HUES64 (cell line): Measurements from ENCODE around the gene CYREN.

Experiments
- H3K27ac ChIP-seq: 2 replicates; pipeline ENCODE4 v1.7.0; 2013; ENCODE audit warnings: low read depth, low read length, inconsistent platforms
- H3K27me3 ChIP-seq: 2 replicates; pipeline ENCODE4 v1.6.1; 2013; ENCODE audit warnings: mild to moderate bottlenecking, low read length; ENCODE audit not compliant: insufficient read depth
- H3K36me3 ChIP-seq: 2 replicates; pipeline ENCODE4 v1.6.1; 2013; ENCODE audit warnings: mild to moderate bottlenecking, low read length; ENCODE audit not compliant: insufficient read depth
- H3K4me1 ChIP-seq: 2 replicates; pipeline ENCODE4 v1.6.1; 2013; ENCODE audit warnings: mild to moderate bottlenecking, low read length, moderate library complexity; ENCODE audit not compliant: insufficient read depth
- H3K4me3 ChIP-seq: 2 replicates; pipeline ENCODE4 v1.5.1; 2013; ENCODE audit warnings: mild to moderate bottlenecking, low read length, moderate library complexity
- H3K9ac ChIP-seq: 2 replicates; pipeline ENCODE4 v1.6.1; 2013; ENCODE audit warnings: mild to moderate bottlenecking, low read depth, low read length
- H3K9me3 ChIP-seq: 2 replicates; pipeline ENCODE4 v1.6.1; 2013; ENCODE audit warnings: low read depth, low read length; ENCODE audit not compliant: insufficient read depth
- WGBS: fragments of 150-250, 120-280 bp; methylation state at CpG from one replicate; pipeline ENCODE4 v1.1.7; 2013; ENCODE audit warnings: missing lambda C conversion rate; 5-methylcytosine and 5-hydroxymethylcytosine counted together

The CYREN gene

DNA sequence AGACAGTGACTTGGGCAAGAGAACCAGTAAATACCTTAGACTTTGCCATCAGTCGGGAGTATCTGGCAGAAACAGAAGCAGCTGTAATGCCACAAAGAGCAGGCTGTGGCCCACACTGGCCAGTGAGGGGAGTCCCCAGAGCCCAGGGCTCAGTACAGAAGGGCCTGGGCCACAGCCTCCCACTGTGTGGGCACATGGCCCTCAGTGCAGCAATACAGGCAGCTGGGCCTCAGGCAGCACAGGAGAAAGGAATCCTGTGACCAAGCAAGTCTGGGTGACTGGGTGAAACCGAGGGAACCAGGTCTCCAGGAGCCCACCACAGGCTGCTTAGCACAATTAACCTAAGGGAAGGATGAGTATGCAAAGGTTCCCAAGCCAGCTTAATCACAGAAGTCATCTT is 26.8 kb upstream of the CYREN start:
- H3K4me3 ChIP-seq, result no peak overlapping the region
- H3K9me3 ChIP-seq, result no peaks in the 10 kb centered on the region
- H3K36me3 ChIP-seq, result peaks cover 17% of the 10 kb centered on the region; the same call in 1 of the 2 replicates
- H3K27ac ChIP-seq, result no peak overlapping the region
- H3K4me1 ChIP-seq, result peaks cover 12% of the 10 kb centered on the region; the same call in 1 of the 2 replicates
- H3K9ac ChIP-seq, result no peak overlapping the region
- no peaks in the 10 kb centered on the region for H3K27me3 ChIP-seq
- WGBS, result 97% methylated on average over 2 of the region's 2 CpGs

DNA sequence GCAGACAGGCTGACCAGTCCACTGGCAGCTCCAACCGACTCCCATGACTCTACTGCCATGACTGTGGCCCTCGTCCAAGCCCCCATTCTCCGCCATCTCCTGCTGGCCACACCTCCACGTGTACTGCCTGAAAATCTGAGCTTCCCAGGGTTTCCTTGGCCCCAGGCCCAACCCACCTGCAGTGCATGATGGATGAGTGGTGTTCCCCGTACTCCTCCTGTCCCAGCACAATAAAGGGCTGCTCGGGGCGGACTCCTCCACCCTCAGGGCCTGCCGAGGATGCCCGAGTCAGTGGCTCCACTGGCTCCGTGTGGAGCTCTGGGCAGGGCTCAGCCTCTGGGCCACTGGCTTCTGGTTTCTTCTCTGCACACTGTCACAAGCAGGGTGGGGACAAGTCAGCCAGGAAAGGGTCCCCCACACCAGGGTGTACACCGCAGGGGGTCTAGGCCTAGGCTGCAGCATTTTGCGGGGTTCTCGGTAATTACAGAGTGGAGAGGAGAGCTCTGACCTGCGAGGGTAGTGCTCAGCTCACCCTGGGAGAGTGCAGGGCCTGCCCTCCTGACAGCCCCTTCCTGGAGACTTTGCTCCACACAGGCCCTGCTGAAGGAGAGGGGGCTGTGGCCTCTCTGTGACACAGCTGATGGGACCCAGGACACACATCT is 25.6 kb upstream of the CYREN start:
- Histone ChIP-seq H3K4me3 (no peak overlapping the region), H3K9me3 (no peaks in the 10 kb centered on the region), H3K36me3 (peaks cover 17% of the 10 kb centered on the region; the same call in 1 of the 2 replicates), H3K4me1 (peaks cover 12% of the 10 kb centered on the region; the same call in 1 of the 2 replicates), H3K27ac (no peak overlapping the region), H3K27me3 (no peaks in the 10 kb centered on the region), H3K9ac (no peak overlapping the region)
- 95% methylated on average over 14 of the region's 14 CpGs for WGBS

DNA sequence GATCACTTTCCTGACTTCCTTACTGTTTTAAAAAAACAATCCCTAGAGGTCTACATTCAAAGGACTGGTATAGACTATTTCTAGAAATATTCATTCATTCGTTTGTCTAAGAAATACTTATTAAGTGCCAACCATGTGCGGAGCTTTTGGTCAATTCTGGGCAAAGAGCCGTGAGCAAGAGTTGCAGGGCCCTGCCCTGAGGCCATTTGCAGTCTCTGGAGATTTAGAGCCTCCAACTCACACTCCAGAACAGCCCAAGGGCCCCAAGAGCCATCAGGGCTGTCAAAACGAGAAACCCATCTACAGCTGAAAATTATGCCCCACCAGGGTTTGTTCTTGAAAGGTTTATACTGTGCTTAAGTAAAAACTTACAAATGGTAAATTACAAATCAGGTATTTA is 24.6 kb upstream of the CYREN start:
- Histone ChIP-seq H3K4me3 (no peak overlapping the region), H3K36me3 (peaks cover 17% of the 10 kb centered on the region; the same call in 1 of the 2 replicates), H3K27me3 (no peaks in the 10 kb centered on the region), H3K4me1 (peaks cover 10% of the 10 kb centered on the region; the same call in 1 of the 2 replicates), H3K9me3 (no peaks in the 10 kb centered on the region), H3K27ac (no peak overlapping the region), H3K9ac (no peak overlapping the region)
- 98% methylated on average over 3 of the region's 4 CpGs for WGBS

GRCh38 chr7:135194494-135195095 is 24.1 kb upstream of the CYREN start:
- Histone ChIP-seq H3K27ac (no peak overlapping the region), H3K27me3 (no peaks in the 10 kb centered on the region), H3K36me3 (peaks cover 17% of the 10 kb centered on the region; the same call in 1 of the 2 replicates), H3K4me3 (no peak overlapping the region), H3K9me3 (no peaks in the 10 kb centered on the region), H3K4me1 (peaks cover 4% of the 10 kb centered on the region; the same call in 1 of the 2 replicates), H3K9ac (no peak overlapping the region)
- WGBS, result 93% methylated on average over 12 of the region's 12 CpGs

- Histone ChIP-seq H3K36me3 (peaks cover 22% of the 10 kb centered on the region), H3K4me1 (no peaks in the 10 kb centered on the region), H3K9ac (no peak overlapping the region), H3K4me3 (no peak overlapping the region), H3K9me3 (no peaks in the 10 kb centered on the region), H3K27ac (no peak overlapping the region), H3K27me3 (no peaks in the 10 kb centered on the region)
- 87% methylated on average over 10 of the region's 10 CpGs for WGBS
Observed at GRCh38 chr7:135193615-135194081, 23.1 kb upstream of the CYREN start.

DNA sequence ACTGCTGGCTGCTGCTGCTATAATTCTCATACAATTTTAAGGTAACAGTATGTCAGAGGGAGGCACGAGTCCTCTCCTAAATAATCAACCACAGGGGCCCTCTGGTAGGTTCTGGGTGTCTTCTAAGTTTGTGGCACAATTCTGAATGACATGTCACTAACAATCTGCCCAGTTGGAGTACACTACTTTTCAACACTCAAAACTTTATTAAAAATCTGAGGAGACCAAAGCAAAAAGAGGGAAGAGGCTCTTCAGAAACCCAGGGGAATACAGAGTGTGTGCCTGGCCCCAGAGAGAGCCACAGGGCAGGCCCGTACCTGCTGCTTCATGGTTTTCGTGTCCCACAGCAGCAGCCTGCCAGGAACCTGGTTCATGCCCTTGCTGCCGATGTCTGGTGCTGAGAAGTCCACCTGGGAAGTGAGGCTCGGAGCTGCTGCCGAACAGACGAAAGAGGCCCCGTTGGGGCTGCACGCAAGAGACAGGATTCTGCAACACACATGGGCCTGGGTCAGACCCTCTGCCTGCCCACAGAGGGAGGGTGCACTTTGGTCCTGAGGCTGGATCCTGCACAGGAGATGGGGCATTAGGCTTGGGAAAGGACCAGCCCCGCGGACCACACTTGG is 22.5 kb upstream of the CYREN start:
- Histone ChIP-seq H3K4me3 (no peak overlapping the region), H3K9me3 (no peaks in the 10 kb centered on the region), H3K4me1 (no peaks in the 10 kb centered on the region), H3K9ac (no peak overlapping the region), H3K36me3 (peaks cover 26% of the 10 kb centered on the region), H3K27me3 (no peaks in the 10 kb centered on the region), H3K27ac (no peak overlapping the region)
- 93% methylated on average over 11 of the region's 11 CpGs for WGBS

DNA sequence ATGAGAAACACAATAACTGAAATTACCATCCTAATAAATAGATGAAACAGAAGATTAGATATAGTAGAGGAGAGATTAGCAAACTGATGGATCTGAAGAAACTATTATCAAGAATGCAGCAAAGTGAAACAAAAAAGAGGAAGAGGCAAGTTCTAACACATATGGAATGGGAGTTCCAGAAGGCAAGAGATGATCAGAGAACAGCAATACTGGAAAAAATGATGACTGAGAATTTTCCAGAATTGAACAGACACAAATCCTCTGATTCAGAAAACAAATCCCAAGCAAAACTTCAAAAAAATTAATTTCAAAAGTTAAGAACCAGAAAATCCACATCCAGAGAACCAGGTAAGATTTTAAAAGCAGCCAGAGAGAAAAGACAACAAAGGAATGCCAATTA is 20.2 kb upstream of the CYREN start:
- Histone ChIP-seq H3K9me3 (no peaks in the 10 kb centered on the region), H3K4me1 (no peaks in the 10 kb centered on the region), H3K27me3 (no peaks in the 10 kb centered on the region), H3K36me3 (peaks cover 31% of the 10 kb centered on the region), H3K9ac (no peak overlapping the region), H3K4me3 (no peak overlapping the region), H3K27ac (no peak overlapping the region)

- 95% methylated on average over 4 of the region's 4 CpGs for WGBS
- Histone ChIP-seq H3K27ac (no peak overlapping the region), H3K36me3 (peaks cover 37% of the 10 kb centered on the region)
Observed at GRCh38 chr7:135189961-135190360, 19.5 kb upstream of the CYREN start.

DNA sequence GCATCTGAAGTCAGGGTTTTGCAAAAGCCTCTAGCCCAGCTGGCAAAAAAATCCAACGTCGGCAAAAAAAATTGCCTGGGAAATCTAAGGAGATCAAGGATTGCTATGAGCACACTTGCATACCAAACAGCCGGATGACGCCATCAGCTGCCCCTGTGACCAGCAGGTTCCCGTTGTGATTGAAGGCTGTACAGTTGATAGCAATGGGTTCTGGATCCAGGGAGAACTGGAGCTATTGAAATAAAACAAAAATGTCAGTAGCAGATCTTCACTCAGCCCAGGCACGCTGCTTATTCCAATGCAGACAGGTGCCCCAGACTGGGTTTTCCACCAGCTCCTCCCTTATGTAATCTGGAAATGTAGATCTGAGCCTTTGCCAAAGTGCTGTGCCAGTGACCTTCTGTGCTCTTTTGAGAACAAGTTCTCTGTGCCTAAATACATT is 18.7 kb upstream of the CYREN start:
- WGBS, result 95% methylated on average over 6 of the region's 6 CpGs
- peaks cover 37% of the 10 kb centered on the region for H3K36me3 ChIP-seq
- no peaks in the 10 kb centered on the region for H3K9me3 ChIP-seq
- H3K4me3 ChIP-seq, result no peak overlapping the region
- no peaks in the 10 kb centered on the region for H3K4me1 ChIP-seq
- H3K9ac ChIP-seq, result no peak overlapping the region
- H3K27ac ChIP-seq, result no peak overlapping the region
- H3K27me3 ChIP-seq, result no peaks in the 10 kb centered on the region

More at GRCh38 chr7:135189961-135190360, 19.5 kb upstream of the CYREN start:
- H3K4me1 ChIP-seq, result no peaks in the 10 kb centered on the region
- no peaks in the 10 kb centered on the region for H3K27me3 ChIP-seq
- no peak overlapping the region for H3K9ac ChIP-seq
- H3K4me3 ChIP-seq, result no peak overlapping the region
- H3K9me3 ChIP-seq, result no peaks in the 10 kb centered on the region

DNA sequence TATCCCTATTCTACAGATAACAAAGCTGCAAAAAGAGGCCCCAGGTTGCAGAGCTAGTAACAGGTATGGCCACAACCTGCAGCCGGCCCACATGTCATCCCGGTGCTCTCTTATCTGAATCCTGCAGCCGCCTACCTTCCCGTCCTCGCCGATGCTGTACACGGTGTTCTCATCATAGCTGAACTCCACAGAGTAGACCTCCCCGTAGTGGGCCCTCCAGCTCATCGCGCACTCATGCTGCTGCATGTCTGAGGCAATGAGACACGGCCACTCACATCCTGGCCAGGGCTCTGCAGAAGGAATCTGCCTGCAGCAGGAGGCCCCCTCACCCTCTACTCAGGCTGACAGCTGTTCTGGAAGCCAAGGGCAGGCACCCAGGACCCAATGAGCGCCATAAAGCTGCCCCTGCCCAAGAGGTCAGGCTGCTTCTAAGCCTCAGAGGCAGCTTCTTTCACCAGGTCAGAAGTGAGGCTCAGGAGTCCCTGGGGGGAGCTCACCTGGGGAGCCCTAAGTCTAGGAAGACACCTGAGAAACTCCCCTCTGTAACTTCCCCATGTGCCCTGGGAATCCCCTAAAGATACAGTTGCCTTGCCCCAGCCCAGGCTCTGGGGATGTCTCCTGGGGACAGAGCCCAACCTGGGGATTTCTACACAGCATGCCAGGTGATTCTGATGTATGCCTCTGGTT is 17.9 kb upstream of the CYREN start:
- no peaks in the 10 kb centered on the region for H3K4me1 ChIP-seq
- H3K4me3 ChIP-seq, result no peak overlapping the region

GRCh38 chr7:135186841-135187253 is 16.3 kb upstream of the CYREN start:
- peaks cover 32% of the 10 kb centered on the region for H3K36me3 ChIP-seq
- WGBS, result 86% methylated on average over 12 of the region's 12 CpGs
- no peak overlapping the region for H3K9ac ChIP-seq
- H3K4me3 ChIP-seq, result no peak overlapping the region
- H3K27ac ChIP-seq, result no peak overlapping the region
- H3K4me1 ChIP-seq, result no peaks in the 10 kb centered on the region
- no peaks in the 10 kb centered on the region for H3K27me3 ChIP-seq
- H3K9me3 ChIP-seq, result peaks cover 9% of the 10 kb centered on the region

More for the DNA sequence above, 17.9 kb upstream of the CYREN start:
- no peak overlapping the region for H3K9ac ChIP-seq
- no peaks in the 10 kb centered on the region for H3K9me3 ChIP-seq
- WGBS, result 96% methylated on average over 12 of the region's 12 CpGs
- H3K27me3 ChIP-seq, result no peaks in the 10 kb centered on the region
- H3K27ac ChIP-seq, result no peak overlapping the region
- peaks cover 37% of the 10 kb centered on the region for H3K36me3 ChIP-seq
